Neural progenitor cell (in vitro differentiated cells): ENCODE results near the gene TMEM119. TPM values are rescaled to one million over a fixed set of nuclear protein-coding genes. Genes with fewer than 3 reads are reported as not detected.

Experiments used
- DNase-seq: peaks from one replicate; pipeline ENCODE4 v3.0.0-alpha.2; 2016; ENCODE audit warnings: low spot score
- H2AFZ ChIP-seq: fragments of 200-600 bp; sonication (generic); replicated peaks from 2 replicates; pipeline ENCODE4 v1.6.1; 2016; ENCODE audit warnings: antibody characterized with exemption
- H3F3A ChIP-seq: fragments of 200-600 bp; sonication (generic); 2 replicates; pipeline ENCODE4 v1.6.1; 2016; ENCODE audit warnings: antibody characterized with exemption, low read depth
- H3K27ac ChIP-seq: fragments of 200-600 bp; sonication (generic); 2 replicates; pipeline ENCODE4 v1.5.1; 2016; ENCODE audit warnings: mild to moderate bottlenecking
- H3K27me3 ChIP-seq: fragments of 200-600 bp; sonication (generic); 2 replicates; pipeline ENCODE4 v1.6.1; 2016; ENCODE audit warnings: mild to moderate bottlenecking, moderate library complexity
- H3K36me3 ChIP-seq: fragments of 200-600 bp; sonication (generic); 2 replicates; pipeline ENCODE4 v1.5.1; 2016
- H3K4me1 ChIP-seq: fragments of 200-600 bp; sonication (generic); 2 replicates; pipeline ENCODE4 v1.6.1; 2016; ENCODE audit warnings: mixed run types
- H3K4me2 ChIP-seq: fragments of 200-600 bp; sonication (generic); 2 replicates; pipeline ENCODE4 v1.6.1; 2016
- H3K4me3 ChIP-seq: fragments of 200-600 bp; sonication (generic); 2 replicates; pipeline ENCODE4 v1.5.1; 2016
- H3K79me2 ChIP-seq: fragments of 200-600 bp; sonication (generic); 2 replicates; pipeline ENCODE4 v1.6.1; 2016; ENCODE audit warnings: low read depth
- H3K9ac ChIP-seq: fragments of 200-600 bp; sonication (generic); 2 replicates; pipeline ENCODE4 v1.6.1; 2016
- H3K9me3 ChIP-seq: fragments of 200-600 bp; sonication (generic); 2 replicates; pipeline ENCODE4 v1.5.1; 2016; ENCODE audit warnings: low read depth
- H4K20me1 ChIP-seq: fragments of 200-600 bp; sonication (generic); 2 replicates; pipeline ENCODE4 v1.6.1; 2016; ENCODE audit warnings: low read depth
- H3K27ac Mint-ChIP-seq: 3 replicates; pipeline ENCODE4 v1.8.0; 2021; ENCODE audit warnings: mixed read lengths
- H3K27me3 Mint-ChIP-seq: 2 replicates; pipeline ENCODE4 v1.8.0; 2022; ENCODE audit warnings: low read depth, mild to moderate bottlenecking, inconsistent platforms, moderate library complexity, mixed read lengths; ENCODE audit not compliant: insufficient read depth
- H3K36me3 Mint-ChIP-seq: 3 replicates; pipeline ENCODE4 v1.8.0; 2021; ENCODE audit warnings: mixed read lengths
- H3K4me1 Mint-ChIP-seq: 3 replicates; pipeline ENCODE4 v1.8.0; 2021; ENCODE audit warnings: mixed read lengths
- H3K4me3 Mint-ChIP-seq: 3 replicates; pipeline ENCODE4 v1.8.0; 2021; ENCODE audit warnings: mild to moderate bottlenecking, moderate library complexity, mixed read lengths
- H3K9me3 Mint-ChIP-seq: 3 replicates; pipeline ENCODE4 v1.8.0; 2020; ENCODE audit warnings: mixed read lengths
- CTCF ChIP-seq: fragments of 200-600 bp; sonication (generic); IDR thresholded peaks from 2 replicates; pipeline ENCODE4 v1.5.1; 2017; ENCODE audit warnings: antibody characterized with exemption, mild to moderate bottlenecking
- EZH2 ChIP-seq: fragments of 200-600 bp; sonication (generic); IDR thresholded peaks from 2 replicates; pipeline ENCODE4 v1.6.1; 2017; ENCODE audit warnings: antibody characterized with exemption, mild to moderate bottlenecking, moderate library complexity
- EZH2phosphoT487 ChIP-seq: fragments of 200-600 bp; sonication (generic); IDR thresholded peaks from 2 replicates; pipeline ENCODE4 v1.6.1; 2017; ENCODE audit warnings: antibody characterized with exemption
- total RNA-seq: library from RNA; depleted of rRNA; stranded (reverse); fragments of >200 nt; gene quantifications from 2 replicates; pipeline ENCODE4 v1.2.3, GENCODE V29; 2015; ENCODE audit warnings: low replicate concordance

The TMEM119 gene
- total RNA-seq, 1 donor from 2014 or later: 0.97 TPM

- Histone ChIP-seq H3F3A (no peaks in the 10 kb centered on the region), H2AFZ (no peak overlapping the region), H3K79me2 (no peaks in the 10 kb centered on the region), H3K27me3 (no peaks in the 10 kb centered on the region), H4K20me1 (no peaks in the 10 kb centered on the region), H3K9me3 (no peaks in the 10 kb centered on the region), H3K4me2 (no peak overlapping the region), H3K36me3 (no peaks in the 10 kb centered on the region), H3K9ac (no peak overlapping the region), H3K4me3 (no peak overlapping the region), H3K4me1 (peaks cover 33% of the 10 kb centered on the region), H3K27ac (no peak overlapping the region)
- TF ChIP-seq CTCF (no peak), EZH2 (no peak), EZH2phosphoT487 (no peak)
- H3K36me3 Mint-ChIP-seq: no peaks in the 10 kb centered on the region
- H3K27ac Mint-ChIP-seq: peak overlapping the region; percentile 11
- H3K27me3 Mint-ChIP-seq: peaks cover 5% of the 10 kb centered on the region
- H3K4me1 Mint-ChIP-seq: peaks cover 32% of the 10 kb centered on the region
- H3K4me3 Mint-ChIP-seq: no peak overlapping the region
- no peak for DNase-seq
- no peaks in the 10 kb centered on the region for H3K9me3 Mint-ChIP-seq
Observed at GRCh38 chr12:108586306-108586705, 11.6 kb downstream of the TMEM119 start.

GRCh38 chr12:108585864-108586263, 12.0 kb downstream of the TMEM119 start:
- no peaks in the 10 kb centered on the region for H3K79me2 ChIP-seq

GRCh38 chr12:108584456-108585065, 13.3 kb downstream of the TMEM119 start:
- Mint-ChIP-seq H3K36me3 (no peaks in the 10 kb centered on the region), H3K9me3 (no peaks in the 10 kb centered on the region)
- no peak overlapping the region for H3K4me2 ChIP-seq

More at GRCh38 chr12:108585864-108586263, 12.0 kb downstream of the TMEM119 start:
- H3K27me3 Mint-ChIP-seq: peaks cover 5% of the 10 kb centered on the region
- H3K9me3 Mint-ChIP-seq: no peaks in the 10 kb centered on the region
- no peak overlapping the region for H3K4me3 Mint-ChIP-seq
- H3K27ac Mint-ChIP-seq: peak overlapping the region; percentile 11
- H3K36me3 Mint-ChIP-seq: no peaks in the 10 kb centered on the region
- Histone ChIP-seq H3K4me1 (peaks cover 33% of the 10 kb centered on the region), H3K4me3 (no peak overlapping the region), H3K36me3 (no peaks in the 10 kb centered on the region), H3F3A (no peaks in the 10 kb centered on the region), H3K4me2 (no peak overlapping the region), H4K20me1 (no peaks in the 10 kb centered on the region), H2AFZ (no peak overlapping the region), H3K27ac (no peak overlapping the region), H3K9ac (no peak overlapping the region), H3K9me3 (no peaks in the 10 kb centered on the region), H3K27me3 (no peaks in the 10 kb centered on the region)
- TF ChIP-seq CTCF: no peak
- no peak for TF ChIP-seq EZH2phosphoT487
- no peak for TF ChIP-seq EZH2
- peaks cover 28% of the 10 kb centered on the region for H3K4me1 Mint-ChIP-seq
- DNase-seq: no peak

More at GRCh38 chr12:108584456-108585065, 13.3 kb downstream of the TMEM119 start:
- H4K20me1 ChIP-seq: no peaks in the 10 kb centered on the region
- no peaks in the 10 kb centered on the region for H3K27me3 ChIP-seq
- Mint-ChIP-seq H3K4me1 (peaks cover 21% of the 10 kb centered on the region), H3K27ac (no peak overlapping the region), H3K4me3 (no peak overlapping the region), H3K27me3 (peaks cover 5% of the 10 kb centered on the region)
- no peak overlapping the region for H3K4me3 ChIP-seq
- no peaks in the 10 kb centered on the region for H3K36me3 ChIP-seq
- no peaks in the 10 kb centered on the region for H3F3A ChIP-seq
- H3K79me2 ChIP-seq: no peaks in the 10 kb centered on the region
- no peak overlapping the region for H3K9ac ChIP-seq
- no peak overlapping the region for H3K27ac ChIP-seq
- no peak for DNase-seq
- TF ChIP-seq CTCF (no peak), EZH2 (no peak), EZH2phosphoT487 (no peak)
- no peaks in the 10 kb centered on the region for H3K9me3 ChIP-seq
- H3K4me1 ChIP-seq: peaks cover 28% of the 10 kb centered on the region
- H2AFZ ChIP-seq: peak overlapping the region; percentile 6
